Astrocyte (in vitro differentiated cells and primary cell): ENCODE results near the gene BEX3.

Source experiments
- CTCF ChIP-seq: IDR thresholded peaks from 2 replicates; pipeline ENCODE4 v1.5.1; 2011; ENCODE audit warnings: low read depth, mild to moderate bottlenecking, inconsistent platforms, low read length, moderate library complexity; ENCODE audit not compliant: insufficient read depth
- EZH2 ChIP-seq: IDR thresholded peaks from 2 replicates; pipeline ENCODE4 v1.6.1; 2012; ENCODE audit warnings: mild to moderate bottlenecking, low read length, inconsistent platforms; ENCODE audit not compliant: insufficient read depth

- no peak for TF ChIP-seq CTCF
- no peak for TF ChIP-seq EZH2
Measured at GRCh38 chrX:103415528-103415927, 39.2 kb downstream of the BEX3 start.
